Kidney (tissue), 14 donors: Measurements from ENCODE around the gene OSR1. TPM values are rescaled to one million over a fixed set of nuclear protein-coding genes. Genes with fewer than 3 reads are reported as not detected.
"Not testable (repeated sequence)": the region's sequence is repeated elsewhere in the genome, so short reads cannot be mapped to it uniquely, and the experiment has no call there.

ENCODE experiments used
- DNase-seq, 5 donors: peaks; one replicate each; pipeline ENCODE4 v3.0.0-alpha.2; 2013 to 2020
- FAIRE-seq: peaks from 2 replicates; lab custom pipeline; 2012; peaks lifted over from hg19 to GRCh38; lab: Jason Lieb, UNC
- H3K27ac ChIP-seq, 2 donors: one replicate each; pipeline ENCODE4 v1.7.0; 2013; ENCODE audit warnings: low read depth in 2 of 2, low read length in 2 of 2, inconsistent platforms in 1 of 2
- H3K27me3 ChIP-seq: one replicate; pipeline ENCODE4 v1.7.1; 2013; ENCODE audit warnings: low read length, inconsistent platforms; ENCODE audit not compliant: control insufficient read depth, insufficient read depth
- H3K36me3 ChIP-seq, 3 donors: one replicate each; pipeline versions ENCODE4 v1.7.0 to v1.7.1; 2013; ENCODE audit warnings: low read length in 3 of 3, control low read depth in 1 of 3, inconsistent platforms in 1 of 3; ENCODE audit not compliant: insufficient read depth in 3 of 3, control insufficient read depth in 2 of 3
- H3K4me1 ChIP-seq, 3 donors: one replicate each; pipeline versions ENCODE4 v1.7.0 to v1.7.1; 2013; ENCODE audit warnings: low read length in 3 of 3, inconsistent platforms in 1 of 3, low read depth in 1 of 3; ENCODE audit not compliant: control insufficient read depth in 2 of 3, insufficient read depth in 2 of 3
- H3K4me3 ChIP-seq, 3 donors: one replicate each; pipeline versions ENCODE4 v1.7.0 to v1.8.1; 2013; ENCODE audit warnings: low read length in 3 of 3, control low read depth in 1 of 3, inconsistent platforms in 1 of 3
- H3K9ac ChIP-seq, 3 donors: one replicate each; pipeline versions ENCODE4 v1.7.0 to v1.7.1; 2013; ENCODE audit warnings: low read length in 3 of 3, control low read depth in 1 of 3, inconsistent platforms in 1 of 3
- H3K9me3 ChIP-seq, 3 donors: one replicate each; pipeline versions ENCODE4 v1.7.0 to v1.7.1; 2013; ENCODE audit warnings: low read length in 3 of 3, control low read depth in 1 of 3, inconsistent platforms in 1 of 3; ENCODE audit not compliant: control insufficient read depth in 2 of 3, insufficient read depth in 1 of 3
- intact Hi-C: fragments of 100-400 bp; cut with DNase I; formaldehyde crosslinking; loops from one replicate; pipeline ENCODE4 v1.11.1; 2022
- polyA plus RNA-seq: library from polyadenylated mRNA; stranded (reverse); fragments of 350-450 nt; fragmentation: Illumina TruSeq; extraction: RNeasy Lipid Tissue Mini Kit (QIAGEN cat#74804); gene quantifications from one replicate; pipeline ENCODE4 v1.2.3, GENCODE V29; 2014; ENCODE audit warnings: low read depth, low replicate concordance; ENCODE audit not compliant: insufficient read depth
- total RNA-seq: library from RNA; stranded (reverse); fragmentation: NEBNext Ultra II Directional; extraction: Animal tissue kit (Norgen Biotek cat#: 25700); gene quantifications from one replicate; pipeline ENCODE4 v1.2.1, GENCODE V29; 2021
- TF ChIP-seq, protein P1 (sequence below): IDR thresholded peaks from 3 replicates; pipeline ENCODE4 v1.5.1; 2012; ENCODE audit warnings: mild to moderate bottlenecking, moderate library complexity, borderline replicate concordance; ENCODE audit not compliant: insufficient read depth; ENCODE audit errors: extremely low read depth
- donor health status: control.
- donor health status: control.
- donor health status: control.
- donor health status: control.
- donor health status: control.
- donor health status: DM: yes; HTN: yes; CAD: no.
- donor health status: Normal renal cell carcinoma (clear cell type).

The OSR1 gene
- total and polyA plus RNA-seq, 2 donors from 2014 or later: 0.99 to 1.6 TPM

DNA sequence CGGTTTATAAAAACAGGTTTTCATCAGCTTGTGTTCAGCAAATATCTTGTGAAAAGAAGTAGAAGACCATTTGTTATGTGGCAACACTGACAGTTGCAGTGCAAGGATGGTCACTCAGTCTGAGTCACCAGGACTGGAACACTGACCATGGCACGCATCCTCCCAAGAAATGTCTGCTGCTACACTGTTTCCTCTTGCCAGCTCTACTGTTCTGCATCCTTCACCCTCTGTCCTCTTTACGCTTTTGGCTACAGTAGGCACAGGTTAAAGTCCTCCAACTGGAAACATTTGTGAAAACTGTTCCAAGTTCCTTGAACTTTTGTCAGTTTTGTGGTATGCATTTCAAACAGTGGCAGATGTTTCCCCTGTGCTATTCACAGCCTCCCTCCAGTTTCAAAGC lies 39.4 kb downstream of the OSR1 start:
- Histone ChIP-seq H3K9me3 (no peaks in the 10 kb centered on the region), H3K4me3 (no peak overlapping the region), H3K9ac (no peak overlapping the region), H3K4me1 (peaks cover 0 to 4% (median 2%) of the 10 kb centered on the region in 3 donors), H3K27me3 (no peaks in the 10 kb centered on the region), H3K36me3 (no peaks in the 10 kb centered on the region), H3K27ac (no peak overlapping the region)
- no peak for DNase-seq
- no peak for FAIRE-seq
- TF ChIP-seq, protein P1, sequence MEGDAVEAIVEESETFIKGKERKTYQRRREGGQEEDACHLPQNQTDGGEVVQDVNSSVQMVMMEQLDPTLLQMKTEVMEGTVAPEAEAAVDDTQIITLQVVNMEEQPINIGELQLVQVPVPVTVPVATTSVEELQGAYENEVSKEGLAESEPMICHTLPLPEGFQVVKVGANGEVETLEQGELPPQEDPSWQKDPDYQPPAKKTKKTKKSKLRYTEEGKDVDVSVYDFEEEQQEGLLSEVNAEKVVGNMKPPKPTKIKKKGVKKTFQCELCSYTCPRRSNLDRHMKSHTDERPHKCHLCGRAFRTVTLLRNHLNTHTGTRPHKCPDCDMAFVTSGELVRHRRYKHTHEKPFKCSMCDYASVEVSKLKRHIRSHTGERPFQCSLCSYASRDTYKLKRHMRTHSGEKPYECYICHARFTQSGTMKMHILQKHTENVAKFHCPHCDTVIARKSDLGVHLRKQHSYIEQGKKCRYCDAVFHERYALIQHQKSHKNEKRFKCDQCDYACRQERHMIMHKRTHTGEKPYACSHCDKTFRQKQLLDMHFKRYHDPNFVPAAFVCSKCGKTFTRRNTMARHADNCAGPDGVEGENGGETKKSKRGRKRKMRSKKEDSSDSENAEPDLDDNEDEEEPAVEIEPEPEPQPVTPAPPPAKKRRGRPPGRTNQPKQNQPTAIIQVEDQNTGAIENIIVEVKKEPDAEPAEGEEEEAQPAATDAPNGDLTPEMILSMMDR: no peak
- intact Hi-C loops: no loop called here

DNA sequence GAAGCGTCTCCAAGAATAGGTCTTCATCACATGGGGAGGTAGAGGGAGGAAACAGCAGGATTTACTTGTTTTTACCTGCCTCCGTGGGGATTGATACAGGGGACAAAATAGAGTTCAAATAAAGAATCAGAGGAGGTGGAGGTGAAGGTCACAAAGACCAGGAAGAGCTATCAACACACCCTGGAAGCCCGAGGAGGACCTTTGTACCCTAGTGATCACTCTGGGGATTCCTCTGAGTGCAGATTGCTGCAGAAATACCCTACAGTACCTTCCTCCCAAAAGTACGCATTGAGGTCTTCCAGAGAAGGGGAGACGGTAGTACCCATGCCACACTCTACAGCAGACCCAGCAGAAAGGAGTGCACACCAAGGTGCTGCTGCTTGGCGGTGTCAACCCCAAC lies 44.9 kb downstream of the OSR1 start:
- FAIRE-seq: no peak
- intact Hi-C loops: no loop called here
- no peaks in the 10 kb centered on the region for H3K27me3 ChIP-seq

DNA sequence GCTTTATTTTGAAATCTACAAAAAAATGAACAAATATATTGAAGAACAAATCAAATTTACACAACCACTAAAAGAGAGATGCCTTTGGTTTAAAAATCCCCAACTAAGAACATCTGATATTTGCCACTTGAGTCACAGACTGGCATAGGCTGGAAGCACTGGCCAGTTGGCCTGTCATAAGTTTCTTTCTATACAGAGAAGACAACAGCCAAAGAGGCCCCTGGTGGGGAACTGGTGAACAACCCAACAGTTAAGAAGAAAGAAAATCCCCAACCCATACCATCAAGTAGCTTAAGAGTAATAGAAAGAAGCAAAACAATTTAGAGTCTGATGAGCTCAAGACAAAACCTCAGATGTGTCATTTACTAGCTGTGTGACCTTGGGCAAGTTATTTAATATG lies 45.5 kb downstream of the OSR1 start:
- Histone ChIP-seq H3K27ac (no peak overlapping the region), H3K4me3 (no peak overlapping the region), H3K27me3 (no peaks in the 10 kb centered on the region), H3K36me3 (no peaks in the 10 kb centered on the region), H3K4me1 (no peaks in the 10 kb centered on the region), H3K9ac (no peak overlapping the region), H3K9me3 (no peaks in the 10 kb centered on the region)
- intact Hi-C loops: no loop called here
- TF ChIP-seq, protein P1: no peak
- no peak for FAIRE-seq
- DNase-seq: no peak

More for the DNA sequence above, 44.9 kb downstream of the OSR1 start:
- no peak overlapping the region for H3K9ac ChIP-seq
- no peak overlapping the region for H3K27ac ChIP-seq
- TF ChIP-seq, protein P1: no peak
- no peaks in the 10 kb centered on the region for H3K36me3 ChIP-seq
- H3K9me3 ChIP-seq: no peaks in the 10 kb centered on the region
- H3K4me3 ChIP-seq: no peak overlapping the region
- H3K4me1 ChIP-seq: no peaks in the 10 kb centered on the region
- no peak for DNase-seq

DNA sequence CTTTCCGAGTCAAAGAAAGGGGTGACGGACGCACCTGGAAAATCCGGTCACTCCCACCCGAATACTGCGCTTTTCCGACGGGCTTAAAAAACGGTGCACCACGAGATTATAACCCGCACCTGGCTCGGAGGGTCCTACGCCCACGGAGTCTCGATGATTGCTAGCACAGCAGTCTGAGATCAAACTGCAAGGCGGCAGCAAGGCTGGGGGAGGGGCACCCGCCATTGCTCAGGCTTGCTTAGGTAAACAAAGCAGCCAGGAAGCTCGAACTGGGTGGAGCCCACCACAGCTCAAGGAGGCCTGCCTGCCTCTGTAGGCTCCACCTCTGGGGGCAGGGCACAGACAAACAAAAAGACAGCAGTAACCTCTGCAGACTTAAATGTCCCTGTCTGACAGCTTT lies 52.4 kb downstream of the OSR1 start:
- DNase-seq, FAIRE-seq, H3K36me3 ChIP-seq, H3K27me3 ChIP-seq, H3K9me3 ChIP-seq, intact Hi-C loops, H3K27ac ChIP-seq, H3K9ac ChIP-seq, H3K4me1 ChIP-seq, H3K4me3 ChIP-seq: not testable (repeated sequence)

DNA sequence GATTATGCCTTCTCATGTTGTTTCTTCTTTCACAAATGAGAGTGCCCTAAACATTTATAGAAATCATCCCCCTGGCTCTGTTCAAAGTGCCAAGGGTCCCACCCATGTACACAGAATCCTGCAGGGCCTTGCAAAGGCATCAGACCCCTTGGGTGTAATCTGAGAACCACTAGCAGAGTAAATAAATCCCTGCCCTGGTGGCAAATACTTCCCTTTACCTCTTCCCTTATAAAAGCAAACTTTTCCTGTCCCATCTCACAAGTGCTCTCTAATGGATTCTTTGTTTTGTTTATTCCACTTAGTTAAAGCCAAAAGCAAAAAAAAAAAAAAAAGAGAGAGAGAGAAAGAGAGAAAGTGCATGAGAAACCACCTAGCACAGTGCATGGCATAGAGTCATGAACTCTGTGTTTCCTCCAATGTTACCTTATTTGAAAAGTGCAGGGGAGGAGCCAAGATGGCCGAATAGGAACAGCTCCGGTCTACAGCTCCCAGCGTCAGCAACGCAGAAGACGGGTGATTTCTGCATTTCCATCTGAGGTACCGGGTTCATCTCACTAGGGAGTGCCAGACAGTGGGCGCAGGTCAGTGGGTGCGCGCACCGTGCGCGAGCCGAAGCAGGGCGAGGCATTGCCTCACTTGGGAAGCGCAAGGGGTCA lies 52.9 kb downstream of the OSR1 start:
- H3K9me3 ChIP-seq, intact Hi-C loops: not testable (repeated sequence)

More for the DNA sequence above, 52.9 kb downstream of the OSR1 start:
- H3K27me3 ChIP-seq, H3K9ac ChIP-seq, H3K4me1 ChIP-seq, H3K36me3 ChIP-seq, FAIRE-seq, H3K4me3 ChIP-seq, H3K27ac ChIP-seq: not testable (repeated sequence)
- DNase-seq: peak in 1 of 5 donors; percentile 20
